GM12878 (cell line): ENCODE results near the gene SMARCC1. TPM values are rescaled to one million over a fixed set of nuclear protein-coding genes. Genes with fewer than 3 reads are reported as not detected.

Experiments used
- ASH2L ChIP-seq: fragments of 300-600, 200-600 bp; sonication (generic); IDR thresholded peaks from 2 replicates; pipeline ENCODE4 v1.6.1; 2017; ENCODE audit warnings: low read depth, mild to moderate bottlenecking, borderline replicate concordance
- BRCA1 ChIP-seq: IDR thresholded peaks from 2 replicates; pipeline ENCODE4 v1.6.1; 2011; ENCODE audit warnings: low read depth, low read length, improper control_type of control experiment
- CHD2 ChIP-seq: IDR thresholded peaks from 2 replicates; pipeline ENCODE4 v1.6.1; 2011; ENCODE audit warnings: low read depth, low read length, improper control_type of control experiment, borderline replicate concordance
- E2F8 ChIP-seq: fragments of 450-650 bp; IDR thresholded peaks from 2 replicates; pipeline ENCODE4 v1.6.1; 2018; ENCODE audit warnings: mild to moderate bottlenecking, low read depth, moderate library complexity; ENCODE audit not compliant: partially characterized antibody
- ELK1 ChIP-seq: IDR thresholded peaks from 2 replicates; pipeline ENCODE4 v1.6.1; 2012; ENCODE audit warnings: low read depth, low read length, improper control_type of control experiment
- EZH2 ChIP-seq: IDR thresholded peaks from 2 replicates; pipeline ENCODE4 v1.6.1; 2012; ENCODE audit warnings: low read depth, mild to moderate bottlenecking, control low read depth, inconsistent platforms, low read length, borderline replicate concordance; ENCODE audit not compliant: control insufficient read depth
- FOS ChIP-seq: IDR thresholded peaks from 3 replicates; pipeline ENCODE4 v1.6.1; 2011; ENCODE audit warnings: borderline replicate concordance; ENCODE audit not compliant: insufficient read length; ENCODE audit errors: extremely low read depth
- IRF5 ChIP-seq: fragments of 450-650 bp; IDR thresholded peaks from 2 replicates; pipeline ENCODE4 v1.6.1; 2017; ENCODE audit warnings: borderline replicate concordance
- JUNB ChIP-seq: IDR thresholded peaks from 2 replicates; pipeline ENCODE4 v1.6.1; 2016; ENCODE audit warnings: antibody characterized with exemption, mild to moderate bottlenecking
- KDM1A ChIP-seq: fragments of 200-600 bp; sonication (generic); IDR thresholded peaks from 2 replicates; pipeline ENCODE4 v1.6.1; 2016; ENCODE audit warnings: borderline replicate concordance
- PML ChIP-seq: IDR thresholded peaks from 2 replicates; pipeline ENCODE4 v1.6.1; 2012; ENCODE audit warnings: low read length, inconsistent platforms
- SPI1 ChIP-seq: IDR thresholded peaks from 2 replicates; pipeline ENCODE4 v1.6.1; 2011; ENCODE audit warnings: low read depth, mild to moderate bottlenecking, low read length, moderate library complexity, borderline replicate concordance; ENCODE audit not compliant: insufficient read depth
- SREBF2 ChIP-seq: IDR thresholded peaks from 2 replicates; pipeline ENCODE4 v1.6.1; 2012; ENCODE audit warnings: mild to moderate bottlenecking, low read length
- SRF ChIP-seq, 2 experiments: IDR thresholded peaks; 2 replicates each; pipeline ENCODE4 v1.6.1; 2011; ENCODE audit warnings: low read depth in 2 of 2, low read length in 2 of 2, mild to moderate bottlenecking in 1 of 2, moderate library complexity in 1 of 2
- TARDBP ChIP-seq: IDR thresholded peaks from 2 replicates; pipeline ENCODE4 v1.6.1; 2016; ENCODE audit warnings: borderline replicate concordance
- polyA plus RNA-seq, 11 experiments: library from polyadenylated mRNA; depleted of rRNA in 4 of 11; unstranded in 6 of 11; stranded (reverse) in 5 of 11; fragments of >200 nt; fragmentation: Nextera tagmentation in 4 of 11; fragmentation: Illumina TruSeq in 1 of 11; extraction: Ambion mirVana in 4 of 11; extraction: Trizol in 1 of 11; gene quantifications; 1 replicate in 1 of 11; 2 replicates in 10 of 11; pipeline versions ENCODE4 v1.2.1 to v1.2.3, GENCODE V29; 2011 to 2016; ENCODE audit warnings: inconsistent platforms in 2 of 11, missing spikeins in 2 of 11, low read depth in 1 of 11
- total RNA-seq, 4 experiments: library from RNA; depleted of rRNA in 3 of 4; stranded (reverse); fragments of >200 nt in 3 of 4; fragmentation: Illumina TruSeq in 1 of 4; extraction: Trizol in 1 of 4; gene quantifications; 2 replicates each; pipeline versions ENCODE4 v1.2.1 to v1.2.3, GENCODE V29; 2013 to 2021
- TF ChIP-seq, protein P1 (sequence below): fragments of 450-650 bp; IDR thresholded peaks from 2 replicates; pipeline ENCODE4 v1.6.1; 2017; ENCODE audit warnings: mild to moderate bottlenecking
- TF ChIP-seq, protein P2 (sequence below): fragments of 450-650 bp; IDR thresholded peaks from 2 replicates; pipeline ENCODE4 v1.6.1; 2017; ENCODE audit warnings: mild to moderate bottlenecking, moderate library complexity

The SMARCC1 gene
- total and polyA plus RNA-seq, 10 of the 15 experiments (the other 5 are each of a cell fraction or from before 2014, with no cell fraction given) = 26.6 to 147 (median 57.1) TPM

GRCh38 chr3:47780741-47781684, 680 bp downstream of the SMARCC1 start (continued):
- TF ChIP-seq SPI1 (no peak), BRCA1 (no peak), E2F8 (no peak), FOS (no peak), KDM1A (no peak), ASH2L (no peak), JUNB (no peak), CHD2 (no peak), EZH2 (no peak), TARDBP (no peak), PML (no peak; the same call in 1 of the 2 replicates), IRF5 (no peak), SRF (IDR thresholded peaks at IDR 0.05; ENCODE audit: low read depth in 2 of 2, low read length in 2 of 2) (no peak), SREBF2 (no peak), ELK1 (no peak)
- TF ChIP-seq, protein P1, sequence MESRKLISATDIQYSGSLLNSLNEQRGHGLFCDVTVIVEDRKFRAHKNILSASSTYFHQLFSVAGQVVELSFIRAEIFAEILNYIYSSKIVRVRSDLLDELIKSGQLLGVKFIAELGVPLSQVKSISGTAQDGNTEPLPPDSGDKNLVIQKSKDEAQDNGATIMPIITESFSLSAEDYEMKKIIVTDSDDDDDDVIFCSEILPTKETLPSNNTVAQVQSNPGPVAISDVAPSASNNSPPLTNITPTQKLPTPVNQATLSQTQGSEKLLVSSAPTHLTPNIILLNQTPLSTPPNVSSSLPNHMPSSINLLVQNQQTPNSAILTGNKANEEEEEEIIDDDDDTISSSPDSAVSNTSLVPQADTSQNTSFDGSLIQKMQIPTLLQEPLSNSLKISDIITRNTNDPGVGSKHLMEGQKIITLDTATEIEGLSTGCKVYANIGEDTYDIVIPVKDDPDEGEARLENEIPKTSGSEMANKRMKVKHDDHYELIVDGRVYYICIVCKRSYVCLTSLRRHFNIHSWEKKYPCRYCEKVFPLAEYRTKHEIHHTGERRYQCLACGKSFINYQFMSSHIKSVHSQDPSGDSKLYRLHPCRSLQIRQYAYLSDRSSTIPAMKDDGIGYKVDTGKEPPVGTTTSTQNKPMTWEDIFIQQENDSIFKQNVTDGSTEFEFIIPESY = no peak
- TF ChIP-seq, protein P2, sequence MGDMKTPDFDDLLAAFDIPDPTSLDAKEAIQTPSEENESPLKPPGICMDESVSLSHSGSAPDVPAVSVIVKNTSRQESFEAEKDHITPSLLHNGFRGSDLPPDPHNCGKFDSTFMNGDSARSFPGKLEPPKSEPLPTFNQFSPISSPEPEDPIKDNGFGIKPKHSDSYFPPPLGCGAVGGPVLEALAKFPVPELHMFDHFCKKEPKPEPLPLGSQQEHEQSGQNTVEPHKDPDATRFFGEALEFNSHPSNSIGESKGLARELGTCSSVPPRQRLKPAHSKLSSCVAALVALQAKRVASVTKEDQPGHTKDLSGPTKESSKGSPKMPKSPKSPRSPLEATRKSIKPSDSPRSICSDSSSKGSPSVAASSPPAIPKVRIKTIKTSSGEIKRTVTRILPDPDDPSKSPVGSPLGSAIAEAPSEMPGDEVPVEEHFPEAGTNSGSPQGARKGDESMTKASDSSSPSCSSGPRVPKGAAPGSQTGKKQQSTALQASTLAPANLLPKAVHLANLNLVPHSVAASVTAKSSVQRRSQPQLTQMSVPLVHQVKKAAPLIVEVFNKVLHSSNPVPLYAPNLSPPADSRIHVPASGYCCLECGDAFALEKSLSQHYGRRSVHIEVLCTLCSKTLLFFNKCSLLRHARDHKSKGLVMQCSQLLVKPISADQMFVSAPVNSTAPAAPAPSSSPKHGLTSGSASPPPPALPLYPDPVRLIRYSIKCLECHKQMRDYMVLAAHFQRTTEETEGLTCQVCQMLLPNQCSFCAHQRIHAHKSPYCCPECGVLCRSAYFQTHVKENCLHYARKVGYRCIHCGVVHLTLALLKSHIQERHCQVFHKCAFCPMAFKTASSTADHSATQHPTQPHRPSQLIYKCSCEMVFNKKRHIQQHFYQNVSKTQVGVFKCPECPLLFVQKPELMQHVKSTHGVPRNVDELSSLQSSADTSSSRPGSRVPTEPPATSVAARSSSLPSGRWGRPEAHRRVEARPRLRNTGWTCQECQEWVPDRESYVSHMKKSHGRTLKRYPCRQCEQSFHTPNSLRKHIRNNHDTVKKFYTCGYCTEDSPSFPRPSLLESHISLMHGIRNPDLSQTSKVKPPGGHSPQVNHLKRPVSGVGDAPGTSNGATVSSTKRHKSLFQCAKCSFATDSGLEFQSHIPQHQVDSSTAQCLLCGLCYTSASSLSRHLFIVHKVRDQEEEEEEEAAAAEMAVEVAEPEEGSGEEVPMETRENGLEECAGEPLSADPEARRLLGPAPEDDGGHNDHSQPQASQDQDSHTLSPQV = no peak
